IMR-90 (cell line): ENCODE results near the gene ACACB. TPM values are rescaled to one million over a fixed set of nuclear protein-coding genes. Genes with fewer than 3 reads are reported as not detected.

ENCODE experiments used
- ATAC-seq: fragments of 200-7000 bp; cut with Tn5 transposase; 2 replicates; pipeline ENCODE4 v1.9.1; 2020; ENCODE audit warnings: low read depth, mild to moderate bottlenecking, moderate library complexity
- BruUV-seq: library from RNA; stranded (reverse); fragments of 400-500 nt; replicated peaks from 2 replicates; lab custom pipeline; 2021; lab: Mats Ljungman, UMichigan
- CTCF ChIA-PET: fragments of 300-600 bp; formaldehyde crosslinking; extraction: SDS; loops from one replicate; lab custom pipeline; 2021; ENCODE audit warnings: antibody characterized with exemption; lab: Yijun Ruan, JAX
- POLR2A ChIA-PET: fragments of 300-600 bp; sonication (Branson Sonifier 250); formaldehyde crosslinking; loops from one replicate; lab custom pipeline; 2022; ENCODE audit warnings: antibody characterized with exemption; ENCODE audit not compliant: unreplicated experiment; lab: Charles Lee
- DNase-seq: peaks from one replicate; pipeline ENCODE4 v3.0.0; 2013
- H2AFZ ChIP-seq: replicated peaks from 2 replicates; pipeline ENCODE3; 2013; ENCODE audit warnings: low read length, mild to moderate bottlenecking; ENCODE audit not compliant: poor library complexity
- H2AK5ac ChIP-seq: 2 replicates; pipeline ENCODE4 v1.6.1; 2013; ENCODE audit warnings: low read depth, low read length, inconsistent platforms
- H2AK9ac ChIP-seq: replicated peaks from 2 replicates; pipeline ENCODE3; 2013; ENCODE audit warnings: mild to moderate bottlenecking, low read depth, low read length, moderate library complexity; ENCODE audit not compliant: poor library complexity
- H2BK120ac ChIP-seq: 2 replicates; pipeline ENCODE4 v1.6.1; 2013; ENCODE audit warnings: low read depth, low read length, inconsistent platforms
- H2BK15ac ChIP-seq: 3 replicates; pipeline ENCODE4 v1.6.1; 2013; ENCODE audit warnings: low read depth, low read length, inconsistent platforms
- H2BK20ac ChIP-seq: 2 replicates; pipeline ENCODE4 v1.6.1; 2013; ENCODE audit warnings: low read depth, mild to moderate bottlenecking, inconsistent platforms, low read length, moderate library complexity
- H2BK5ac ChIP-seq: 2 replicates; pipeline ENCODE4 v1.6.1; 2013; ENCODE audit warnings: mild to moderate bottlenecking, low read depth, low read length, inconsistent platforms; ENCODE audit not compliant: poor library complexity, severe bottlenecking
- H3K14ac ChIP-seq: replicated peaks from 2 replicates; pipeline ENCODE4 v1.6.1; 2013; ENCODE audit warnings: low read depth, low read length, inconsistent platforms
- H3K18ac ChIP-seq: 2 replicates; pipeline ENCODE4 v1.6.1; 2013; ENCODE audit warnings: low read depth, low read length, control low read depth
- H3K23ac ChIP-seq: 2 replicates; pipeline ENCODE4 v1.6.1; 2013; ENCODE audit warnings: low read depth, low read length, inconsistent platforms
- H3K27ac ChIP-seq: 2 replicates; pipeline ENCODE4 v1.5.1; 2013; ENCODE audit warnings: mild to moderate bottlenecking, control low read depth, low read length; ENCODE audit not compliant: insufficient read depth
- H3K27me3 ChIP-seq: 2 replicates; pipeline ENCODE4 v1.6.1; 2013; ENCODE audit warnings: low read length; ENCODE audit not compliant: control insufficient read depth, insufficient read depth
- H3K36me3 ChIP-seq: 2 replicates; pipeline ENCODE4 v1.6.1; 2013; ENCODE audit warnings: low read length, mixed read lengths; ENCODE audit not compliant: control insufficient read depth, insufficient read depth
- H3K4ac ChIP-seq: 2 replicates; pipeline ENCODE4 v1.6.1; 2013; ENCODE audit warnings: low read depth, low read length, inconsistent platforms
- H3K4me1 ChIP-seq: 2 replicates; pipeline ENCODE4 v1.6.1; 2013; ENCODE audit warnings: low read length, mixed read lengths; ENCODE audit not compliant: control insufficient read depth, insufficient read depth
- H3K4me2 ChIP-seq: 2 replicates; pipeline ENCODE4 v1.6.1; 2013; ENCODE audit warnings: low read depth, mild to moderate bottlenecking, control low read depth, low read length, moderate library complexity
- H3K4me3 ChIP-seq: 2 replicates; pipeline ENCODE4 v1.5.1; 2013; ENCODE audit warnings: low read depth, mild to moderate bottlenecking, control low read depth, low read length, moderate library complexity; ENCODE audit not compliant: insufficient read depth
- H3K56ac ChIP-seq: 2 replicates; pipeline ENCODE4 v1.6.1; 2013; ENCODE audit warnings: low read length, inconsistent platforms; ENCODE audit not compliant: insufficient read depth; ENCODE audit errors: extremely low read depth
- H3K79me1 ChIP-seq, 2 experiments: 2 replicates each; pipeline ENCODE4 v1.6.1; 2013; ENCODE audit warnings: low read length in 2 of 2, inconsistent platforms in 1 of 2, low read depth in 1 of 2
- H3K9ac ChIP-seq: 2 replicates; pipeline ENCODE4 v1.6.1; 2013; ENCODE audit warnings: low read depth, low read length, control low read depth
- H3K9me1 ChIP-seq: 2 replicates; pipeline ENCODE4 v1.6.1; 2013; ENCODE audit warnings: low read length, inconsistent platforms; ENCODE audit not compliant: insufficient read depth
- H3K9me3 ChIP-seq: 2 replicates; pipeline ENCODE4 v1.6.1; 2013; ENCODE audit warnings: low read length; ENCODE audit not compliant: control insufficient read depth, insufficient read depth
- H4K20me1 ChIP-seq: 2 replicates; pipeline ENCODE4 v1.6.1; 2013; ENCODE audit warnings: low read length, inconsistent platforms; ENCODE audit not compliant: insufficient read depth
- H4K5ac ChIP-seq: 2 replicates; pipeline ENCODE4 v1.6.1; 2013; ENCODE audit warnings: mild to moderate bottlenecking, low read depth, low read length, control low read depth
- H4K8ac ChIP-seq, 2 experiments: 2 replicates each; pipeline ENCODE4 v1.6.1; 2013; ENCODE audit warnings: low read depth in 2 of 2, low read length in 2 of 2, control low read depth in 1 of 2, inconsistent platforms in 1 of 2
- H4K91ac ChIP-seq: 2 replicates; pipeline ENCODE4 v1.6.1; 2013; ENCODE audit warnings: low read depth, low read length, inconsistent platforms; ENCODE audit not compliant: insufficient read depth
- CEBPB ChIP-seq: IDR thresholded peaks from 2 replicates; pipeline ENCODE4 v1.6.1; 2012; ENCODE audit warnings: low read depth, low read length, improper control_type of control experiment
- FOS ChIP-seq: fragments of 150-350 bp; IDR thresholded peaks from 2 replicates; pipeline ENCODE4 v1.6.1; 2016; ENCODE audit warnings: low read depth, low read length
- MXI1 ChIP-seq: IDR thresholded peaks from 2 replicates; pipeline ENCODE4 v1.6.1; 2012; ENCODE audit warnings: low read depth, mild to moderate bottlenecking, low read length, moderate library complexity, borderline replicate concordance
- POLR2A ChIP-seq: IDR thresholded peaks from 2 replicates; pipeline ENCODE4 v1.6.1; 2012; ENCODE audit warnings: mild to moderate bottlenecking, low read depth, low read length
- RFX5 ChIP-seq: IDR thresholded peaks from 2 replicates; pipeline ENCODE4 v1.8.0; 2012; ENCODE audit warnings: low read depth, mild to moderate bottlenecking, low read length, moderate library complexity
- SMC3 ChIP-seq: fragments of 150-350 bp; IDR thresholded peaks from 2 replicates; pipeline ENCODE4 v1.6.1; 2016; ENCODE audit warnings: low read depth, mild to moderate bottlenecking, antibody characterized with exemption, low read length, moderate library complexity
- WGBS, 2 experiments: methylation state at CpG; one replicate each; pipeline versions ENCODE4 v1.1.5 to v1.1.7; 2013; ENCODE audit warnings: missing lambda C conversion rate in 2 of 2; ENCODE audit not compliant: insufficient read length in 1 of 2; ENCODE audit errors: extremely low coverage in 2 of 2; 5-methylcytosine and 5-hydroxymethylcytosine counted together
- dilution Hi-C: fragments of 300-500 bp; cut with HindIII; formaldehyde crosslinking; loops from one replicate; pipeline ENCODE4 v1.14.3; 2018; ENCODE audit warnings: low sequenced_read_pairs; ENCODE audit not compliant: unreplicated experiment
- in situ Hi-C: fragments of 300-500 bp; cut with MboI; formaldehyde crosslinking; loops from 3 replicates; pipeline ENCODE4 v1.14.3; 2019; ENCODE audit warnings: low sequenced_read_pairs, inconsistent platforms, mixed read lengths
- intact Hi-C: fragments of 100-400 bp; cut with micrococcal nuclease; formaldehyde crosslinking; loops from 2 replicates; pipeline ENCODE4 v1.10.0; 2022
- polyA plus RNA-seq, 3 experiments: library from polyadenylated mRNA; depleted of rRNA; stranded (reverse); fragments of >200 nt; gene quantifications; 2 replicates each; pipeline ENCODE4 v1.2.3, GENCODE V29; 2012; ENCODE audit warnings: low replicate concordance in 1 of 3
- total RNA-seq: library from RNA; depleted of rRNA; stranded (reverse); fragments of >200 nt; gene quantifications from 2 replicates; pipeline ENCODE4 v1.2.3, GENCODE V29; 2012

ACACB gene
- total and polyA plus RNA-seq, 2 of the 4 experiments (the other 2 are of a cell fraction) = 2.0 to 2.1 TPM

DNA sequence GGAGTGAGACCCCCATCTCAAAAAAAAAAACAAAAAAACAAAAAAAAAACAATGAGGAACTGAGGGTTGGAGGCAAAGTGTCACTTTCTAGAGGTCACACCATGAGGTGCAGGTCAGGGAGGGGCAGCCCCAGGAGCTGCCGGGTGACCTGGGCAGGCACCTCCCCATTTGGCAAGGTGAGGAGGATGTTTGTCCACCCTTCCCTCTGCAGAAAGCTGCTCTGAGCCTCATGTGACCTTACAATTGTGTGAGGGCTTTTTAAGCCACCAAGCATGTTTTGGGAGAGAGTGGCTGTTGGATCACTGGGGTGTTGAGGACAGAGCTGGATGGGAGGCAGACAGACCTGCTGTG lies 143.1 kb downstream of the ACACB start:
- Histone ChIP-seq H3K9me3 (no peaks in the 10 kb centered on the region), H2BK20ac (no peak overlapping the region), H3K79me1 (no peaks in the 10 kb centered on the region), H2AK5ac (no peak overlapping the region), H3K4ac (no peak overlapping the region), H3K9me1 (no peaks in the 10 kb centered on the region), H2AK9ac (no peak overlapping the region), H3K4me1 (no peaks in the 10 kb centered on the region), H2AFZ (no peak overlapping the region), H4K20me1 (no peaks in the 10 kb centered on the region), H3K9ac (no peak overlapping the region), H3K14ac (no peak overlapping the region), H4K5ac (no peak overlapping the region), H3K27ac (no peak overlapping the region), H3K4me3 (no peak overlapping the region), H4K91ac (no peak overlapping the region), H3K27me3 (no peaks in the 10 kb centered on the region), H3K18ac (no peak overlapping the region), H3K36me3 (0 out of 2 replicates have a peak, but pooled peaks cover 3% of the 10 kb centered on the region), H2BK120ac (no peak overlapping the region), H2BK15ac (no peak overlapping the region), H4K8ac (no peak overlapping the region), H3K23ac (no peak overlapping the region), H3K56ac (no peak overlapping the region), H2BK5ac (no peak overlapping the region), H3K4me2 (no peak overlapping the region)
- BruUV-seq = no TSS peak
- intact Hi-C loops (no loop called here), dilution Hi-C loops (no loop called here), in situ Hi-C loops (no loop called here)
- ChIA-PET CTCF (no interaction called here), POLR2A (no interaction called here)
- DNase-seq (no peak), ATAC-seq (no peak)
- no peak for TF ChIP-seq FOS
- no peak for TF ChIP-seq CEBPB
- TF ChIP-seq POLR2A = no peak
- TF ChIP-seq SMC3 = no peak
- no peak for TF ChIP-seq MXI1
- TF ChIP-seq RFX5 = no peak
- no CpG with 5 or more reads among the region's 1 CpG for WGBS, 2 experiments
